ENCODE data around the gene NOX3. TPM values are rescaled to one million over a fixed set of nuclear protein-coding genes. Genes with fewer than 3 reads are reported as not detected.

The NOX3 gene
- total RNA-seq, 1 donor from 2014 or later = not detected

GRCh38 chr6:155399062-155399744, 56.4 kb downstream of the NOX3 start:
- Histone ChIP-seq H3K9me3 (replicated peaks) (no peaks in the 10 kb centered on the region), H3K4me1 (no peaks in the 10 kb centered on the region), H3K27ac (replicated peaks) (no peak overlapping the region), H3K4me3 (no peak overlapping the region), H3K36me3 (no peaks in the 10 kb centered on the region), H3K27me3 (ENCODE audit: low read depth) (no peaks in the 10 kb centered on the region)
- no peak for DNase-seq
- no peak for TF ChIP-seq CTCF (IDR thresholded peaks at IDR 0.05; ENCODE audit: borderline replicate concordance)
- intact Hi-C loops (cut with micrococcal nuclease) = no loop called here

GRCh38 chr6:155398701-155399061, 57.0 kb downstream of the NOX3 start:
- H3K27me3 ChIP-seq (ENCODE audit: low read depth) = no peaks in the 10 kb centered on the region
- no peak for TF ChIP-seq CTCF (IDR thresholded peaks at IDR 0.05; ENCODE audit: borderline replicate concordance)
- H3K4me1 ChIP-seq = no peaks in the 10 kb centered on the region
- no peak overlapping the region for H3K27ac ChIP-seq (replicated peaks)
- no peak overlapping the region for H3K4me3 ChIP-seq
- no peaks in the 10 kb centered on the region for H3K9me3 ChIP-seq (replicated peaks)
- DNase-seq = no peak
- no peaks in the 10 kb centered on the region for H3K36me3 ChIP-seq
- intact Hi-C loops (cut with micrococcal nuclease) = no loop called here

GRCh38 chr6:155398221-155398620, 57.4 kb downstream of the NOX3 start:
- no peak overlapping the region for H3K27ac ChIP-seq (replicated peaks)
- TF ChIP-seq CTCF (IDR thresholded peaks at IDR 0.05; ENCODE audit: borderline replicate concordance) = no peak
- H3K36me3 ChIP-seq = no peaks in the 10 kb centered on the region
- no peaks in the 10 kb centered on the region for H3K4me1 ChIP-seq
- no peak for DNase-seq
- H3K4me3 ChIP-seq = no peak overlapping the region
- H3K27me3 ChIP-seq (ENCODE audit: low read depth) = no peaks in the 10 kb centered on the region
- intact Hi-C loops (cut with micrococcal nuclease) = no loop called here
- H3K9me3 ChIP-seq (replicated peaks) = no peaks in the 10 kb centered on the region

DNA sequence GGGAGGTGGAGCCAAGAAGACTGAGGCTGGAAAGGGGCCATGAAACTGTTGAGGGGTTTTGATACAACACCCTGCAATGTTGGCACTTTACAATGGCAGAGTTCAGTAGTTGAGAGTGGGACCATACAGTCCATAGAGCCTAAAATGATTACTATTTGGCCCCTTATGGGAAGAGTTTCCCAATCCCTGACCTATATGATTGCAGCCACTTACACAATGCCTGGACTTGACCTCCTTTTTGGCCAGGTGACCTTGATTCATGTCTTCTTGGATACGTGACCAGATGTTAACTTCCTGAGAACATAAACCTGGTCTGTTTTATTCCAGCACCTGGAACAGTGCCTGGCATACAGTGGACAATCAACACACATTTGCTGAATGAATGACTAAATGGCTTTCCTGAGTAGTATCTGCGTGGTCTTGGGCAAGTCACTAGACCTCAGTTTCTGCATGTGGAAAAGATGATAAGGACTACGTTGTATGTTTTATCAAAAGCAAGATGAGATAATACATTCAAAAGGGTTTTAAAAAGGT, 58.4 kb downstream of the NOX3 start:
- Histone ChIP-seq H3K4me1 (no peaks in the 10 kb centered on the region), H3K27me3 (ENCODE audit: low read depth) (no peaks in the 10 kb centered on the region), H3K36me3 (no peaks in the 10 kb centered on the region), H3K27ac (replicated peaks) (no peak overlapping the region), H3K4me3 (no peak overlapping the region), H3K9me3 (replicated peaks) (no peaks in the 10 kb centered on the region)
- DNase-seq = no peak
- intact Hi-C loops (cut with micrococcal nuclease) = no loop called here
- no peak for TF ChIP-seq CTCF (IDR thresholded peaks at IDR 0.05; ENCODE audit: borderline replicate concordance)

GRCh38 chr6:155396605-155397004, 59.0 kb downstream of the NOX3 start:
- DNase-seq = no peak
- intact Hi-C loops (cut with micrococcal nuclease) = no loop called here

More at GRCh38 chr6:155396605-155397004, 59.0 kb downstream of the NOX3 start:
- Histone ChIP-seq H3K9me3 (replicated peaks) (no peaks in the 10 kb centered on the region), H3K27ac (replicated peaks) (no peak overlapping the region), H3K4me1 (no peaks in the 10 kb centered on the region), H3K27me3 (ENCODE audit: low read depth) (no peaks in the 10 kb centered on the region), H3K4me3 (no peak overlapping the region), H3K36me3 (no peaks in the 10 kb centered on the region)
- no peak for TF ChIP-seq CTCF (IDR thresholded peaks at IDR 0.05; ENCODE audit: borderline replicate concordance)

All from left ventricle myocardium inferior (tissue), 1 donor.